Measurements from ENCODE around the gene SLC6A11. TPM values are rescaled to one million over a fixed set of nuclear protein-coding genes. Genes with fewer than 3 reads are reported as not detected.

The SLC6A11 gene
- total RNA-seq, 6 experiments from 2014 or later = 0.05 TPM; not detected in 5

- Mint-ChIP-seq H3K9me3 (no peaks in the 10 kb centered on the region), H3K27me3 (ENCODE audit: insufficient read depth) (peaks cover 23% of the 10 kb centered on the region), H3K36me3 (ENCODE audit: low read depth) (no peaks in the 10 kb centered on the region), H3K4me1 (ENCODE audit: low read depth) (no peaks in the 10 kb centered on the region), H3K4me3 (no peak overlapping the region), H3K27ac (no peak overlapping the region)
- DNase-seq = no peak
- TF ChIP-seq CTCF (IDR thresholded peaks at IDR 0.05) = no peak
Measured at GRCh38 chr3:10926811-10927521, 110.9 kb downstream of the SLC6A11 start.

- no peak for TF ChIP-seq CTCF (IDR thresholded peaks at IDR 0.05)
- no peaks in the 10 kb centered on the region for H3K36me3 Mint-ChIP-seq (ENCODE audit: low read depth)
- no peak overlapping the region for H3K27ac Mint-ChIP-seq
- peaks cover 27% of the 10 kb centered on the region for H3K27me3 Mint-ChIP-seq (ENCODE audit: insufficient read depth)
- no peak overlapping the region for H3K4me3 Mint-ChIP-seq
- no peaks in the 10 kb centered on the region for H3K4me1 Mint-ChIP-seq (ENCODE audit: low read depth)
- H3K9me3 Mint-ChIP-seq = no peaks in the 10 kb centered on the region
- no peak for DNase-seq
Measured at GRCh38 chr3:10927551-10927950, 111.5 kb downstream of the SLC6A11 start.

GRCh38 chr3:10928407-10928960 is 112.5 kb downstream of the SLC6A11 start:
- no peak overlapping the region for H3K27ac Mint-ChIP-seq
- no peak for DNase-seq
- peaks cover 32% of the 10 kb centered on the region for H3K27me3 Mint-ChIP-seq (ENCODE audit: insufficient read depth)
- no peak for TF ChIP-seq CTCF (IDR thresholded peaks at IDR 0.05)
- H3K4me3 Mint-ChIP-seq = no peak overlapping the region
- no peaks in the 10 kb centered on the region for H3K36me3 Mint-ChIP-seq (ENCODE audit: low read depth)
- H3K4me1 Mint-ChIP-seq (ENCODE audit: low read depth) = peaks cover 5% of the 10 kb centered on the region
- H3K9me3 Mint-ChIP-seq = no peaks in the 10 kb centered on the region

GRCh38 chr3:10928961-10929471 is 113.0 kb downstream of the SLC6A11 start:
- DNase-seq = no peak
- Mint-ChIP-seq H3K4me3 (no peak overlapping the region), H3K27me3 (ENCODE audit: insufficient read depth) (peaks cover 32% of the 10 kb centered on the region), H3K4me1 (ENCODE audit: low read depth) (peaks cover 11% of the 10 kb centered on the region), H3K27ac (no peak overlapping the region), H3K36me3 (ENCODE audit: low read depth) (no peaks in the 10 kb centered on the region), H3K9me3 (no peaks in the 10 kb centered on the region)
- no peak for TF ChIP-seq CTCF (IDR thresholded peaks at IDR 0.05)

GRCh38 chr3:10929978-10930665 is 114.1 kb downstream of the SLC6A11 start:
- Mint-ChIP-seq H3K9me3 (no peaks in the 10 kb centered on the region), H3K36me3 (ENCODE audit: low read depth) (no peaks in the 10 kb centered on the region), H3K27me3 (ENCODE audit: insufficient read depth) (peaks cover 27% of the 10 kb centered on the region), H3K4me3 (no peak overlapping the region), H3K4me1 (ENCODE audit: low read depth) (peaks cover 14% of the 10 kb centered on the region), H3K27ac (no peak overlapping the region)
- no peak for TF ChIP-seq CTCF (IDR thresholded peaks at IDR 0.05)
- DNase-seq = no peak
